Stimulated activated memory B cell treated with anti-CD40 and anti-IgM and Interleukin-4, amounts not matched to agents 10 μg/mL and 1 μg/mL and 100 μg/mL, for 72 hours (primary cell): ENCODE results near the gene PLEKHA4.
"Not testable (repeated sequence)": the region's sequence is repeated elsewhere in the genome, so short reads cannot be mapped to it uniquely, and the experiment has no call there.

Experiments
- ATAC-seq: fragments of 150-1000 bp; cut with Tn5 transposase; 2 replicates; pipeline ENCODE4 v1.10.0; 2021
- H3K27ac Mint-ChIP-seq: one replicate; pipeline ENCODE4 v1.8.0; 2022; ENCODE audit warnings: mild to moderate bottlenecking, mixed read lengths
- H3K27me3 Mint-ChIP-seq: one replicate; pipeline ENCODE4 v1.8.0; 2022; ENCODE audit warnings: mixed read lengths
- H3K36me3 Mint-ChIP-seq: one replicate; pipeline ENCODE4 v1.8.0; 2022; ENCODE audit warnings: mixed read lengths
- H3K4me1 Mint-ChIP-seq: one replicate; pipeline ENCODE4 v1.8.0; 2022; ENCODE audit warnings: mixed read lengths
- H3K4me3 Mint-ChIP-seq: one replicate; pipeline ENCODE4 v1.8.0; 2022; ENCODE audit warnings: mild to moderate bottlenecking, moderate library complexity, mixed read lengths
- H3K9me3 Mint-ChIP-seq: one replicate; pipeline ENCODE4 v1.8.0; 2022; ENCODE audit warnings: mixed read lengths

Gene PLEKHA4

GRCh38 chr19:48856921-48857320 lies 11.5 kb downstream of the PLEKHA4 start:
- no peak overlapping the region for H3K27ac Mint-ChIP-seq
- no peak overlapping the region for H3K4me3 Mint-ChIP-seq
- H3K9me3 Mint-ChIP-seq, result no peaks in the 10 kb centered on the region
- no peaks in the 10 kb centered on the region for H3K27me3 Mint-ChIP-seq
- H3K4me1 Mint-ChIP-seq, result peaks cover 11% of the 10 kb centered on the region
- no peak for ATAC-seq
- no peaks in the 10 kb centered on the region for H3K36me3 Mint-ChIP-seq

GRCh38 chr19:48854103-48854502 lies 14.3 kb downstream of the PLEKHA4 start:
- Mint-ChIP-seq H3K27me3 (no peaks in the 10 kb centered on the region), H3K27ac (no peak overlapping the region), H3K36me3 (no peaks in the 10 kb centered on the region), H3K4me3 (no peak overlapping the region), H3K4me1 (peaks cover 7% of the 10 kb centered on the region), H3K9me3 (no peaks in the 10 kb centered on the region)
- ATAC-seq, result no peak

- Mint-ChIP-seq H3K36me3 (no peaks in the 10 kb centered on the region), H3K4me1 (peaks cover 1% of the 10 kb centered on the region), H3K27me3 (no peaks in the 10 kb centered on the region), H3K27ac (no peak overlapping the region), H3K9me3 (no peaks in the 10 kb centered on the region), H3K4me3 (no peak overlapping the region)
- ATAC-seq, result no peak
Observed at GRCh38 chr19:48853483-48853882, 14.9 kb downstream of the PLEKHA4 start.

GRCh38 chr19:48852292-48852691 lies 16.1 kb downstream of the PLEKHA4 start:
- Mint-ChIP-seq H3K9me3 (no peaks in the 10 kb centered on the region), H3K27me3 (no peaks in the 10 kb centered on the region), H3K27ac (no peak overlapping the region), H3K4me3 (no peak overlapping the region), H3K36me3 (no peaks in the 10 kb centered on the region), H3K4me1 (no peaks in the 10 kb centered on the region)
- ATAC-seq, result no peak

GRCh38 chr19:48846659-48847058 lies 21.8 kb downstream of the PLEKHA4 start:
- H3K4me1 Mint-ChIP-seq, H3K9me3 Mint-ChIP-seq, H3K4me3 Mint-ChIP-seq, H3K27ac Mint-ChIP-seq, H3K36me3 Mint-ChIP-seq, ATAC-seq, H3K27me3 Mint-ChIP-seq: not testable (repeated sequence)

- H3K4me1 Mint-ChIP-seq, result peaks cover 6% of the 10 kb centered on the region
- no peaks in the 10 kb centered on the region for H3K36me3 Mint-ChIP-seq
Observed at GRCh38 chr19:48845384-48845783, 23.0 kb downstream of the PLEKHA4 start.

GRCh38 chr19:48844472-48844871 lies 23.9 kb downstream of the PLEKHA4 start:
- peaks cover 6% of the 10 kb centered on the region for H3K4me1 Mint-ChIP-seq
- no peaks in the 10 kb centered on the region for H3K9me3 Mint-ChIP-seq
- no peak overlapping the region for H3K27ac Mint-ChIP-seq
- H3K36me3 Mint-ChIP-seq, result no peaks in the 10 kb centered on the region
- H3K4me3 Mint-ChIP-seq, result no peak overlapping the region
- H3K27me3 Mint-ChIP-seq, result no peaks in the 10 kb centered on the region
- no peak for ATAC-seq

More at GRCh38 chr19:48845384-48845783, 23.0 kb downstream of the PLEKHA4 start:
- no peak overlapping the region for H3K4me3 Mint-ChIP-seq
- no peak for ATAC-seq
- no peak overlapping the region for H3K27ac Mint-ChIP-seq
- no peaks in the 10 kb centered on the region for H3K9me3 Mint-ChIP-seq
- no peaks in the 10 kb centered on the region for H3K27me3 Mint-ChIP-seq

GRCh38 chr19:48842789-48843162 lies 25.6 kb downstream of the PLEKHA4 start:
- Mint-ChIP-seq H3K9me3 (no peaks in the 10 kb centered on the region), H3K27me3 (no peaks in the 10 kb centered on the region), H3K4me1 (peaks cover 9% of the 10 kb centered on the region), H3K36me3 (no peaks in the 10 kb centered on the region), H3K27ac (no peak overlapping the region), H3K4me3 (no peak overlapping the region)
- peak; percentile 45 for ATAC-seq

- Mint-ChIP-seq H3K27ac (no peak overlapping the region), H3K4me1 (peaks cover 19% of the 10 kb centered on the region), H3K36me3 (no peaks in the 10 kb centered on the region), H3K9me3 (no peaks in the 10 kb centered on the region), H3K27me3 (no peaks in the 10 kb centered on the region), H3K4me3 (no peak overlapping the region)
- no peak for ATAC-seq
Observed at GRCh38 chr19:48841571-48841970, 26.8 kb downstream of the PLEKHA4 start.

- no peaks in the 10 kb centered on the region for H3K9me3 Mint-ChIP-seq
- ATAC-seq, result no peak
- H3K4me1 Mint-ChIP-seq, result peaks cover 24% of the 10 kb centered on the region
- H3K36me3 Mint-ChIP-seq, result no peaks in the 10 kb centered on the region
- H3K27ac Mint-ChIP-seq, result no peak overlapping the region
- H3K27me3 Mint-ChIP-seq, result no peaks in the 10 kb centered on the region
- no peak overlapping the region for H3K4me3 Mint-ChIP-seq
Observed at GRCh38 chr19:48841047-48841446, 27.4 kb downstream of the PLEKHA4 start.

- peak overlapping the region; percentile 72 for H3K4me3 Mint-ChIP-seq
- H3K9me3 Mint-ChIP-seq, result no peaks in the 10 kb centered on the region
- peaks cover 36% of the 10 kb centered on the region for H3K4me1 Mint-ChIP-seq
- H3K27ac Mint-ChIP-seq, result peak overlapping the region; percentile 86
- ATAC-seq, result no peak
- H3K36me3 Mint-ChIP-seq, result no peaks in the 10 kb centered on the region
- H3K27me3 Mint-ChIP-seq, result no peaks in the 10 kb centered on the region
Observed at GRCh38 chr19:48837687-48838086, 30.7 kb downstream of the PLEKHA4 start.

GRCh38 chr19:48837051-48837524 lies 31.3 kb downstream of the PLEKHA4 start:
- no peaks in the 10 kb centered on the region for H3K27me3 Mint-ChIP-seq
- H3K9me3 Mint-ChIP-seq, result no peaks in the 10 kb centered on the region
- ATAC-seq, result peak; percentile 92
- peak overlapping the region; percentile 82 for H3K4me3 Mint-ChIP-seq
- peak overlapping the region; percentile 86 for H3K27ac Mint-ChIP-seq
- no peaks in the 10 kb centered on the region for H3K36me3 Mint-ChIP-seq
- H3K4me1 Mint-ChIP-seq, result peaks cover 32% of the 10 kb centered on the region

GRCh38 chr19:48836089-48837017 lies 32.1 kb downstream of the PLEKHA4 start, which contains the start of gene HSD17B14:
TSS of gene HSD17B14 (minus strand) at chr19:48836491. CDS start at chr19:48836411, 80 bp downstream.
- Mint-ChIP-seq H3K36me3 (peaks cover 4% of the 10 kb centered on the region), H3K27ac (peak within 1 kb of the TSS; percentile 86), H3K27me3 (no peaks in the 10 kb centered on the region), H3K9me3 (no peaks in the 10 kb centered on the region), H3K4me1 (peaks cover 32% of the 10 kb centered on the region), H3K4me3 (peak within 1 kb of the TSS; percentile 82)
- no peak for ATAC-seq

- peaks cover 32% of the 10 kb centered on the region for H3K4me1 Mint-ChIP-seq
- H3K36me3 Mint-ChIP-seq, result peaks cover 7% of the 10 kb centered on the region
- H3K27me3 Mint-ChIP-seq, result no peaks in the 10 kb centered on the region
- no peaks in the 10 kb centered on the region for H3K9me3 Mint-ChIP-seq
- peak overlapping the region; percentile 82 for H3K4me3 Mint-ChIP-seq
- peak overlapping the region; percentile 86 for H3K27ac Mint-ChIP-seq
- ATAC-seq, result peak; percentile 96
Observed at GRCh38 chr19:48835734-48836088, 32.7 kb downstream of the PLEKHA4 start.

- Mint-ChIP-seq H3K4me1 (peaks cover 32% of the 10 kb centered on the region), H3K9me3 (no peaks in the 10 kb centered on the region), H3K27me3 (no peaks in the 10 kb centered on the region), H3K36me3 (peaks cover 7% of the 10 kb centered on the region), H3K27ac (peak overlapping the region; percentile 53), H3K4me3 (peak overlapping the region; percentile 44)
- ATAC-seq, result no peak
Observed at GRCh38 chr19:48833977-48834376, 34.4 kb downstream of the PLEKHA4 start.

GRCh38 chr19:48833049-48833448 lies 35.4 kb downstream of the PLEKHA4 start:
- no peaks in the 10 kb centered on the region for H3K27me3 Mint-ChIP-seq
- H3K36me3 Mint-ChIP-seq, result peaks cover 7% of the 10 kb centered on the region
- no peak for ATAC-seq
- H3K9me3 Mint-ChIP-seq, result no peaks in the 10 kb centered on the region
- H3K27ac Mint-ChIP-seq, result no peak overlapping the region
- H3K4me1 Mint-ChIP-seq, result peaks cover 32% of the 10 kb centered on the region
- no peak overlapping the region for H3K4me3 Mint-ChIP-seq
